ENCODE measurements around the gene FARP2.

Gene FARP2

DNA sequence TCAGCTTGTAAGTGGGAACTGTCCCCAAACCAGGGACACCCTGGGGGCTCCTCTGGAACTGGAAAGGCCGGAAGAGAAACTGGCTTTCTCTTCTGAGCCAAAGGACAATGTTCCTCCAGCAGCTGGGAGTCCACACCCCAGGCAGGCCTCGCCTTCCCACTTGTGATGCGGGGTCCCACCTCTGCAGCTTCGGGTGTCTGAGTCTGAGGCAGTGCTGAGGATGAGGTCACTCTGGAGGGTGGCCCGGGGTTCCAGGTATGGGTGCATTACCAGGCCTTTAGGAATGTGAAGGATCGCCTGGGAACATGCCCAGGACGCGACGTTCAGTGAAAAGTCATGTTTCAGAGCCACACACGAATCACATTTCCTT lies 184.3 kb downstream of the FARP2 start:
- peak overlapping the region; percentile 68 for H3K27ac ChIP-seq
- DNase-seq (ENCODE audit: low read depth, low spot score): no peak

DNA sequence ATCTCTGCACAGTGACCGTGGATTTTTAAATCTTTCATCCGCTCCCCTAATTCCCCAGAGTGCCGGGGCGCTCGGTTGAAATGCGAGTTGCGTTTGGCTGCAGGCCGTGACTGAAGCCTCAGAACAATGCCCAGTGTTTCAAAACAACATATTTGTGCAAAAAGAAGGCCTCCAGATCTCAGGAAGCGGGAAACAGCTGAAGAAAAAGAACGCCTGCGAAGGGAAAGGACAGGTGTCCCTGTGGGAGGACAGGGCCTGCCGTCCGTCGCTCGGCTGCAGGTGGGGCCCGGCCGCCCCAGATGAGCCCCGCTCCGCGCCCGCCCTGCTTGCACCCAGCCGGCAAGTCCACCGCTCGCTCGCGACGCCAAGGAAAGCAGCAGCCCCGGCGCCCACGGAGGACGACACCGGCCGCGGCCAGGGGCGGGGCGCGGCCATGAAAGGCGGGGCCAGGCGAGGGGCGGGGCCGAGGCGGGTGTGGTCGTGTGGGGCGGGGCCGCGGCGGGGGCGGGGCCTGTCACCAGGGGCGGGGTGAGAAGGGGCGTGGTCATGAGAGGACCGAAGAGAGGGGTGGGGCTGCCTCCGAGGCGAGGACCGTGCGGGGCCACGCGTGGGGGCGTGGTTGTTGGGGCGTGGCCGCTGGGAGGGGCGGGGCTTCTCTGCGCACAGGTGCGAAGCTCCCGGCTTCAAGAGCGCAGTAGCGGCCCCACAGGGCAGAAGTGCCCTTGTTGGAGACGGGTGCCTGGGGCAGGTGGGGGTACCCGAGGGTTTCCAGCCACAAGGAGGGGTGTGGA lies 184.9 kb downstream of the FARP2 start:
- DNase-seq (ENCODE audit: low read depth, low spot score): no peak
- H3K27ac ChIP-seq: peak overlapping the region; percentile 68

- H3K27ac ChIP-seq: no peak overlapping the region
- DNase-seq (ENCODE audit: low read depth, low spot score): no peak
Measured at GRCh38 chr2:241541564-241542277, 185.6 kb downstream of the FARP2 start.

DNA sequence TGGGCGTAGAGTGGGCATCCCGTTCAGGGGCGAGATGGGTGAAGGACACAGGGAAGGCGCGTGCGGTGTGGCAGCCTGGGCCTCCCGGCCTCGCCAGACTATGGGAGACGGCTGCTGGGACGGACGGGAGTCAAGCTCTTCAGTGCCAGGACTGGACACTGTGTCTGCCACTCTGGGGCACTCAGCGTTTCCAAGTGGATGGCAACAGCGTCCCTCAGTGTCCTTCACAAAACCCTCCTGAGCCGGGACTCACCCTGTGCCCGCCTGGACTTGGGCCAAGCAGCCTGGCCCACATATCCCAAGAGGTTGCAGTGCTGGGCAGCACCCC lies 186.2 kb downstream of the FARP2 start:
- DNase-seq (ENCODE audit: low read depth, low spot score): no peak
- no peak overlapping the region for H3K27ac ChIP-seq
